ENCODE data around the gene KCNIP1.

Gene KCNIP1

DNA sequence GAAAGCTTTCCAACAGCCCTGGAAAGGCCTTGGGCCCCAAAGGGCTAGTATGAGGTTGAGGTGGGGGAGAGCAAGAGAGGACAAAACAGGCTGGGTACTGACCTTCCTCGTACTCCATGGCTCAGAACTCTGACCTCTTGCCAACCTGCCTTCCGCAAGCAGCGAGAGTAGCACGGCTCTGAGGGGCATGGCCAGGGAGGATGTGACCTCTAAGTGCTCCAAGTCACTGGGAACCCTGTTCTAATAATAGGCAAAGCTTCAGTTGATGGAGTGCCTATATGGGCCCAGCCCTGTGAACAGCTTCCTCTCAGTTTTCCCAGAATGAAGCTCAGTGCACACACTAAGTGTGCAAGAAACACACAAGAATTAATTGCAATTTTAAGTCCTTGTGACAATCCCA is 152.1 kb downstream of the KCNIP1 start:
- no peak overlapping the region for H3K4me3 ChIP-seq (ENCODE audit: low read length)
- TF ChIP-seq ZNF274 (IDR thresholded peaks at IDR 0.05; ENCODE audit: low read depth, low read length) = no peak

- TF ChIP-seq ZNF274 (IDR thresholded peaks at IDR 0.05; ENCODE audit: low read depth, low read length) = no peak
- H3K4me3 ChIP-seq (ENCODE audit: low read length) = no peak overlapping the region
These were observed 152.5 kb downstream of the KCNIP1 start for GRCh38 chr5:170656346-170656745.

DNA sequence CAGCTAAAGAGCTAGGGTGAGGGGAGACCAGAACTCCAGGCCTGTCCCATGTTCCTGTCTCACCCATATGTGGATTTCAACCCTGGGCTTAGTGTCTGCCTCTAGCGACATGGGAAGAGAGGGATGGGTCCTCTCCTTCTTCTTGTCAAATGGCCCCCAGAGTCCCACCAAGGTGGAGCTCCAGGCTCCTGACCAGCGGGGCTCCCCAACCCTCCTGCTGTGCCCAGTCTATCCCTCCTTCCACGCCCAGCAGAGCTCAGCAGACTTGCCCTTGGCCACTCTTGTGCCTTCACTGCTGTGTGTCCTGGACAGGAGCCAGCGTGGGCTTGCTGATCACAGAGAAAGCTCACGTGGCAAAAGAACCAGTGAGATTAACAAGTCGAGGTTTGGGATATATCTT is 156.7 kb downstream of the KCNIP1 start:
- H3K4me3 ChIP-seq (ENCODE audit: low read length) = no peak overlapping the region
- TF ChIP-seq ZNF274 (IDR thresholded peaks at IDR 0.05; ENCODE audit: low read depth, low read length) = no peak

DNA sequence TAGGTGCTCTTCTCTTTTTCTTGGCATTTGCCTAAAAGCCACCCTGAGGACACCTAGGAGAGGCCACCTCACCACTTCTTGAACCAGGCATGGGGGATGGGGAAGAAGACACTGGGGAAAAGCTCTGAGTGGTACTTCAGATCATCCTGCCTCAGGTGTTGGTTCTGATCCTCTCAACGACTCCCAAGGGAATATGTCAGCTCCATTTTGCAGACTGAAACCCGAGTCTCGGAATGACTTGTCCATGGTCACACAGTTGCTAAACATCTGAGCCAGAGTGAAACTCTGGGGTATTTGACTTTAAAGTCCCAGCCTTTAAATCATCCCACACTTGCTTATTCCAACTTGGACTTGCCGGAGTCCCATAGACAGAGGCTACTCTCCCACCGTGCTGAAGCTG is 159.1 kb downstream of the KCNIP1 start:
- no peak overlapping the region for H3K4me3 ChIP-seq (ENCODE audit: low read length)

GRCh38 chr5:170678811-170679210 is 175.0 kb downstream of the KCNIP1 start:
- no peak for TF ChIP-seq ZNF274 (IDR thresholded peaks at IDR 0.05; ENCODE audit: low read depth, low read length)
- H3K4me3 ChIP-seq (ENCODE audit: low read length) = no peak overlapping the region

More for the DNA sequence above, 159.1 kb downstream of the KCNIP1 start:
- TF ChIP-seq ZNF274 (IDR thresholded peaks at IDR 0.05; ENCODE audit: low read depth, low read length) = no peak

- no peak for TF ChIP-seq ZNF274 (IDR thresholded peaks at IDR 0.05; ENCODE audit: low read depth, low read length)
- no peak overlapping the region for H3K4me3 ChIP-seq (ENCODE audit: low read length)
These were observed 177.2 kb downstream of the KCNIP1 start for GRCh38 chr5:170681013-170681433.

- TF ChIP-seq ZNF274 (IDR thresholded peaks at IDR 0.05; ENCODE audit: low read depth, low read length) = no peak
- H3K4me3 ChIP-seq (ENCODE audit: low read length) = no peak overlapping the region
These were observed 187.8 kb downstream of the KCNIP1 start for GRCh38 chr5:170691657-170692056.

- TF ChIP-seq ZNF274 (IDR thresholded peaks at IDR 0.05; ENCODE audit: low read depth, low read length) = no peak
These were observed 189.9 kb downstream of the KCNIP1 start for GRCh38 chr5:170693701-170694100.

GRCh38 chr5:170694911-170695310 is 191.1 kb downstream of the KCNIP1 start:
- H3K4me3 ChIP-seq (ENCODE audit: low read length) = no peak overlapping the region
- no peak for TF ChIP-seq ZNF274 (IDR thresholded peaks at IDR 0.05; ENCODE audit: low read depth, low read length)

More at GRCh38 chr5:170693701-170694100, 189.9 kb downstream of the KCNIP1 start:
- H3K4me3 ChIP-seq (ENCODE audit: low read length) = no peak overlapping the region

GRCh38 chr5:170697031-170697430 is 193.2 kb downstream of the KCNIP1 start:
- no peak overlapping the region for H3K4me3 ChIP-seq (ENCODE audit: low read length)

GRCh38 chr5:170700503-170700902 is 196.7 kb downstream of the KCNIP1 start:
- no peak for TF ChIP-seq ZNF274 (IDR thresholded peaks at IDR 0.05; ENCODE audit: low read depth, low read length)

More at GRCh38 chr5:170697031-170697430, 193.2 kb downstream of the KCNIP1 start:
- no peak for TF ChIP-seq ZNF274 (IDR thresholded peaks at IDR 0.05; ENCODE audit: low read depth, low read length)

DNA sequence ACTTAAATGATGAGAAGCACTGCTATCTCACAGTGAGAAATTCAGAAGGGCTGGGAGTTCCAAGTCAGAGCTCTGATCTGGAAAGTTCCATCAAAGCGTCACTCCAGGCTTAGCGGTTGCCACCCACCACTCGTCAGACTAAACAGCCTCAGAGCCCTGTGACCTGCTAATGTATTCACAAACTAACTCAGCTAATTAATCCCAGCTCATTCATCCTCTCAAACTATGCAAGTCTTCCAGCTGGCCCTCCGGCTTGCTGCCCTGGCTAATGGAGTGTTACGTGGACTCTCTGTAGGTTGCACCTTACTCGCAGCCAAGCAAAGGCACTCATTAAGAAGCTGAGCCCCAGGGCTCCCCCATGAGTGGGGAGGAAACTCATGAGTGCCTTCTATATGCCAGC is 197.5 kb downstream of the KCNIP1 start:
- no peak for TF ChIP-seq ZNF274 (IDR thresholded peaks at IDR 0.05; ENCODE audit: low read depth, low read length)
- no peak overlapping the region for H3K4me3 ChIP-seq (ENCODE audit: low read length)

More at GRCh38 chr5:170700503-170700902, 196.7 kb downstream of the KCNIP1 start:
- H3K4me3 ChIP-seq (ENCODE audit: low read length) = no peak overlapping the region

DNA sequence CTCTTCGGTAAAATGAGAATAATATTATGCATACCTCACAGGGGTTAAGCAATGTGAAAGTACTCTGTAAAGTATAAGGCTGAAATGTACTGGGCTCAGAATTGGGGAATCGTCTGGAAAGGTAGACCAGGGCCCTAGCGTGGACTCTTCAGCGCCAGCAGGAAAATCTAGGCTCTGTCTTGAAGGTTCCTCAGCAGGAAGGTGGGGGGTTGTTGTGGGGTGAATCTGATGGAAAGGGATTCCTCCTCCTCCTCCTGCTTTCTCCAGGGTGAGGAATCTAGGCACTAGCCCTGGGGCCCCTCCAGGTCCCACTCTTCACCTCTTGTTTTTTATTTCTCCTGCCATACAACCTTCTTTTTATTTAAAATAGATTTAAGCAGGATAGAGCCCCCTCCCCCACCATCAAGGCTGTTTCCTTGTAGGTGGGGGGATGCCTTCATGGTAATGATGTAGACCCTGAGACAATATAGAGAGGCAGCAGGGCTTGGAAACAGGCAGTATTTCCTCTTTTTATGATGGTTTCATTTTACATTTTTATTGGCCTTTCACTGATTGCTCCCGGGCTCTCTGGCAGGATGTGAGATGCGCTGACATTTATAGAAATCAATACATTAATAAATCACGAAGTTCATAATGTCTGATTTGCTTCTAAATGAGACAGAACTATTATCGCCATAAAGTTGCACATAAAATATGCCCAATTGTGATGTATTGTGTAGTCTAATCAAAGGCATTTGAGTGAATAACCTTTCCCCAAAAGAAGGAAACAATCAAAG is 200.8 kb downstream of the KCNIP1 start:
- H3K4me3 ChIP-seq (ENCODE audit: low read length) = no peak overlapping the region
- no peak for TF ChIP-seq ZNF274 (IDR thresholded peaks at IDR 0.05; ENCODE audit: low read depth, low read length)

DNA sequence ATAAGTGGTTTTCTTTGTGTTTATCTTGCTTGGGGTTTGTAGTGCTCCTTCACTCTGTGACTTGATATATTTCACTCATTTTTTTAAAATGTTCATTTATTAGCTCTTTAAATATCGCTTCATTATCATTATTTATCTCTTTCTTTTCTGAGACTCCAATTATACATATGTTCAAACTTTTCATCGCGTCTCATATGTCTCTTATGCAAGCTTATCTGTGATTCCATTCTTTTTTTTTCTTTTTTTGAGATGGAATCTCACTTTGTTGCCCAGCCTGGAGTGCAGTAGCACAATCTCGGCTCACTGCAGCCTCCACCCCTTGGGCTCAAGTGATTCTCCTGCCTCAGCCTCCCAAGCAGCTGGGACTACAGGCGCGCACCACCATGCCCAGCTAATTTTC is 205.8 kb downstream of the KCNIP1 start:
- H3K4me3 ChIP-seq (ENCODE audit: low read length) = no peak overlapping the region
- no peak for TF ChIP-seq ZNF274 (IDR thresholded peaks at IDR 0.05; ENCODE audit: low read depth, low read length)

- H3K4me3 ChIP-seq (ENCODE audit: low read length) = no peak overlapping the region
- TF ChIP-seq ZNF274 (IDR thresholded peaks at IDR 0.05; ENCODE audit: low read depth, low read length) = no peak
These were observed 207.5 kb downstream of the KCNIP1 start for GRCh38 chr5:170711300-170711699.

DNA sequence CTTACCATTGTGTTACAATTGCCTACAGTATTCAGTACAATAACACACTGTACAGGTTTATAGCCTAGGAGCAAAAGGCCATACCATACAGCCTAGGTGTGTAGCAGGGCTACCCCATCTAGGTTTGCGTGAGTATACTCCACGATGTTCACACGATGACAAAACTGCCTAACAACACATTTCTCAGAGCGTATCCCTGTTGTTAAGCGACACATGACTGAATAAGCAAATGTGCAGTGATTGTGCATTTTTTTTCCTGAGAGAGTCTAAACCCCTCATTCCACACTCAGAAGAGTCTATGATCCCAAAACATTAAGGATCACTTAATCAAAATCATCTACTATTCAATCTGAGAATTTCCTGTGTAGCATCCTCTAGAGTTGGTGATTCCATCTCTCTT is 211.3 kb downstream of the KCNIP1 start:
- H3K4me3 ChIP-seq (ENCODE audit: low read length) = no peak overlapping the region
- no peak for TF ChIP-seq ZNF274 (IDR thresholded peaks at IDR 0.05; ENCODE audit: low read depth, low read length)
